Ishikawa (cell line): ENCODE results near the gene GRID1.

ENCODE experiments used
- CREB1 ChIP-seq: IDR thresholded peaks from 2 replicates; pipeline ENCODE4 v1.6.1; 2012; ENCODE audit warnings: low read depth
- EGR1 ChIP-seq: IDR thresholded peaks from 2 replicates; pipeline ENCODE4 v1.6.1; 2012
- EP300 ChIP-seq: IDR thresholded peaks from 2 replicates; pipeline ENCODE4 v1.6.1; 2012; ENCODE audit warnings: borderline replicate concordance
- REST ChIP-seq: IDR thresholded peaks from 2 replicates; pipeline ENCODE4 v1.6.1; 2012; ENCODE audit warnings: low read depth, mild to moderate bottlenecking
- TAF1 ChIP-seq: IDR thresholded peaks from 2 replicates; pipeline ENCODE4 v1.6.1; 2012; ENCODE audit warnings: low read depth, mild to moderate bottlenecking
- TEAD4 ChIP-seq: IDR thresholded peaks from 2 replicates; pipeline ENCODE4 v1.6.1; 2012
- YY1 ChIP-seq: IDR thresholded peaks from 2 replicates; pipeline ENCODE4 v1.6.1; 2012; ENCODE audit warnings: low read depth
- TF ChIP-seq, protein P1 (sequence below): IDR thresholded peaks from 2 replicates; pipeline ENCODE4 v1.6.1; 2012

GRCh38 chr10:85603151-85603940, 763.2 kb downstream of the GRID1 start:
- TF ChIP-seq YY1 (no peak), TEAD4 (no peak), TAF1 (no peak), CREB1 (no peak), EP300 (no peak), EGR1 (no peak), REST (no peak)
- TF ChIP-seq, protein P1, sequence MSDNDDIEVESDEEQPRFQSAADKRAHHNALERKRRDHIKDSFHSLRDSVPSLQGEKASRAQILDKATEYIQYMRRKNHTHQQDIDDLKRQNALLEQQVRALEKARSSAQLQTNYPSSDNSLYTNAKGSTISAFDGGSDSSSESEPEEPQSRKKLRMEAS: no peak
